HepG2 (cell line): ENCODE data around the gene NECTIN3. TPM values are rescaled to one million over a fixed set of nuclear protein-coding genes. Genes with fewer than 3 reads are reported as not detected.
A peak's percentile ranks its signal among the peaks of the same experiment; 100 is the strongest.

Source experiments
- CCDC6 ChIP-seq: sonication (generic); formaldehyde crosslinking; IDR thresholded peaks from 2 replicates; pipeline ENCODE4 v1.8.1; 2022; ENCODE audit warnings: mild to moderate bottlenecking, missing genetic modification reagents, moderate library complexity
- DBP ChIP-seq: sonication (generic); formaldehyde crosslinking; IDR thresholded peaks from 2 replicates; pipeline ENCODE4 v1.4.0; 2020; ENCODE audit warnings: missing genetic modification reagents; ENCODE audit errors: not compliant biosample characterization
- FOSL2 ChIP-seq: sonication (generic); formaldehyde crosslinking; IDR thresholded peaks from 2 replicates; pipeline ENCODE4 v1.4.0; 2020; ENCODE audit warnings: missing genetic modification reagents
- FOXK1 ChIP-seq: sonication (generic); formaldehyde crosslinking; IDR thresholded peaks from 2 replicates; pipeline ENCODE4 v1.4.0; 2020; ENCODE audit warnings: low read depth, missing genetic modification reagents, borderline replicate concordance
- GATA4 ChIP-seq: sonication (generic); IDR thresholded peaks from 2 replicates; pipeline ENCODE4 v1.6.1; 2016; ENCODE audit warnings: antibody characterized with exemption, low read depth, borderline replicate concordance
- MBD4 ChIP-seq: IDR thresholded peaks from 2 replicates; pipeline ENCODE4 v1.6.1; 2012; ENCODE audit warnings: low read length, inconsistent platforms, borderline replicate concordance
- REST ChIP-seq, 2 experiments: IDR thresholded peaks; 2 replicates each; pipeline ENCODE4 v1.6.1; 2011 to 2012; ENCODE audit warnings: low read length in 2 of 2, borderline replicate concordance in 1 of 2, low read depth in 1 of 2, mild to moderate bottlenecking in 1 of 2, moderate library complexity in 1 of 2
- SETDB1 ChIP-seq: sonication (generic); formaldehyde crosslinking; IDR thresholded peaks from 2 replicates; pipeline ENCODE4 v1.5.1; 2020; ENCODE audit warnings: missing genetic modification reagents, mild to moderate bottlenecking, borderline replicate concordance
- SP140L ChIP-seq: sonication (generic); formaldehyde crosslinking; IDR thresholded peaks from 2 replicates; pipeline ENCODE4 v1.4.0; 2020; ENCODE audit warnings: missing genetic modification reagents, borderline replicate concordance
- TAF1 ChIP-seq: sonication (generic); formaldehyde crosslinking; IDR thresholded peaks from 2 replicates; pipeline ENCODE4 v1.4.0; 2020; ENCODE audit warnings: missing genetic modification reagents
- ZNF101 ChIP-seq: sonication (generic); formaldehyde crosslinking; IDR thresholded peaks from 2 replicates; pipeline ENCODE4 v1.4.0; 2020; ENCODE audit warnings: mild to moderate bottlenecking, low read depth, missing genetic modification reagents, borderline replicate concordance
- ZNF326 ChIP-seq: sonication (generic); formaldehyde crosslinking; IDR thresholded peaks from 2 replicates; pipeline ENCODE4 v1.4.0; 2020; ENCODE audit warnings: missing genetic modification reagents, borderline replicate concordance
- ZNF672 ChIP-seq: sonication (generic); formaldehyde crosslinking; IDR thresholded peaks from 2 replicates; pipeline ENCODE4 v1.8.1; 2022; ENCODE audit warnings: missing genetic modification reagents
- ZNF781 ChIP-seq: sonication (generic); formaldehyde crosslinking; IDR thresholded peaks from 2 replicates; pipeline ENCODE4 v1.5.1; 2020; ENCODE audit warnings: borderline replicate concordance, mild to moderate bottlenecking, missing genetic modification reagents; ENCODE audit errors: not compliant biosample characterization
- ZNF790 ChIP-seq: sonication (generic); formaldehyde crosslinking; IDR thresholded peaks from 2 replicates; pipeline ENCODE4 v1.8.0; 2022; ENCODE audit warnings: missing genetic modification reagents, mild to moderate bottlenecking, borderline replicate concordance
- polyA plus RNA-seq, 8 experiments: library from polyadenylated mRNA; depleted of rRNA in 3 of 8; stranded (reverse) in 7 of 8; unstranded in 1 of 8; fragments of >200 nt; fragmentation: Illumina TruSeq in 4 of 8; extraction: Trizol in 4 of 8; gene quantifications; 2 replicates each; pipeline versions ENCODE4 v1.2.1 to v1.2.3, GENCODE V29; 2011 to 2016; ENCODE audit warnings: low read depth in 4 of 8, missing spikeins in 1 of 8, mixed read lengths in 1 of 8; ENCODE audit not compliant: insufficient read depth in 1 of 8
- total RNA-seq, 5 experiments: library from RNA; depleted of rRNA; stranded (reverse); fragments of >200 nt; fragmentation: Illumina TruSeq; extraction: Trizol; gene quantifications; 2 replicates each; pipeline ENCODE4 v1.2.3, GENCODE V29; 2016; ENCODE audit warnings: low read depth in 1 of 5
- TF ChIP-seq, protein P1 (sequence below): sonication (generic); formaldehyde crosslinking; IDR thresholded peaks from 2 replicates; pipeline ENCODE4 v1.5.0; 2020; ENCODE audit warnings: missing genetic modification reagents, mild to moderate bottlenecking, borderline replicate concordance
- TF ChIP-seq, protein P2 (sequence below): sonication (generic); formaldehyde crosslinking; IDR thresholded peaks from 2 replicates; pipeline ENCODE4 v1.4.0; 2020; ENCODE audit warnings: missing genetic modification reagents
- TF ChIP-seq, protein P3 (sequence below): sonication (generic); formaldehyde crosslinking; IDR thresholded peaks from 2 replicates; pipeline ENCODE4 v1.5.0; 2020; ENCODE audit warnings: missing genetic modification reagents

The NECTIN3 gene
- total and polyA plus RNA-seq, 2 of the 13 experiments (the other 11 are each of a cell fraction or from before 2014, with no cell fraction given): 10.4 to 45.1 TPM

- TF ChIP-seq, protein P1, sequence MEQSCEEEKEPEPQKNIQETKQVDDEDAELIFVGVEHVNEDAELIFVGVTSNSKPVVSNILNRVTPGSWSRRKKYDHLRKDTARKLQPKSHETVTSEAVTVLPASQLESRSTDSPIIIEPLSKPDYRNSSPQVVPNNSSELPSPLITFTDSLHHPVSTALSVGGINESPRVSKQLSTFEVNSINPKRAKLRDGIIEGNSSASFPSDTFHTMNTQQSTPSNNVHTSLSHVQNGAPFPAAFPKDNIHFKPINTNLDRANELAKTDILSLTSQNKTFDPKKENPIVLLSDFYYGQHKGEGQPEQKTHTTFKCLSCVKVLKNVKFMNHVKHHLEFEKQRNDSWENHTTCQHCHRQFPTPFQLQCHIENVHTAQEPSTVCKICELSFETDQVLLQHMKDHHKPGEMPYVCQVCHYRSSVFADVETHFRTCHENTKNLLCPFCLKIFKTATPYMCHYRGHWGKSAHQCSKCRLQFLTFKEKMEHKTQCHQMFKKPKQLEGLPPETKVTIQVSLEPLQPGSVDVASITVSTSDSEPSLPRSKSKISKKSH (CRISPR knock-in tag): no peak
- TF ChIP-seq, protein P2, sequence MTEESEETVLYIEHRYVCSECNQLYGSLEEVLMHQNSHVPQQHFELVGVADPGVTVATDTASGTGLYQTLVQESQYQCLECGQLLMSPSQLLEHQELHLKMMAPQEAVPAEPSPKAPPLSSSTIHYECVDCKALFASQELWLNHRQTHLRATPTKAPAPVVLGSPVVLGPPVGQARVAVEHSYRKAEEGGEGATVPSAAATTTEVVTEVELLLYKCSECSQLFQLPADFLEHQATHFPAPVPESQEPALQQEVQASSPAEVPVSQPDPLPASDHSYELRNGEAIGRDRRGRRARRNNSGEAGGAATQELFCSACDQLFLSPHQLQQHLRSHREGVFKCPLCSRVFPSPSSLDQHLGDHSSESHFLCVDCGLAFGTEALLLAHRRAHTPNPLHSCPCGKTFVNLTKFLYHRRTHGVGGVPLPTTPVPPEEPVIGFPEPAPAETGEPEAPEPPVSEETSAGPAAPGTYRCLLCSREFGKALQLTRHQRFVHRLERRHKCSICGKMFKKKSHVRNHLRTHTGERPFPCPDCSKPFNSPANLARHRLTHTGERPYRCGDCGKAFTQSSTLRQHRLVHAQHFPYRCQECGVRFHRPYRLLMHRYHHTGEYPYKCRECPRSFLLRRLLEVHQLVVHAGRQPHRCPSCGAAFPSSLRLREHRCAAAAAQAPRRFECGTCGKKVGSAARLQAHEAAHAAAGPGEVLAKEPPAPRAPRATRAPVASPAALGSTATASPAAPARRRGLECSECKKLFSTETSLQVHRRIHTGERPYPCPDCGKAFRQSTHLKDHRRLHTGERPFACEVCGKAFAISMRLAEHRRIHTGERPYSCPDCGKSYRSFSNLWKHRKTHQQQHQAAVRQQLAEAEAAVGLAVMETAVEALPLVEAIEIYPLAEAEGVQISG (CRISPR knock-in tag): peak; percentile 4
- TF ChIP-seq ZNF101 (CRISPR knock-in tag) (no peak), ZNF790 (peak; percentile 16; the same call in 1 of the 2 replicates), FOSL2 (CRISPR knock-in tag) (0 out of 2 replicates have a peak, but pooled peaks have one; percentile 1), REST (IDR thresholded peaks at IDR 0.05; ENCODE audit: borderline replicate concordance in 1 of 2, low read depth in 1 of 2, low read length in 2 of 2) (peak in 1 of 2 experiments; percentile 19; a peak in 1 of 4 replicates), SETDB1 (CRISPR knock-in tag) (no peak), MBD4 (no peak), FOXK1 (no peak), ZNF781 (CRISPR knock-in tag) (no peak), CCDC6 (CRISPR knock-in tag) (peak; percentile 60; the same call in 1 of the 2 replicates), ZNF672 (no peak), ZNF326 (CRISPR knock-in tag) (no peak), SP140L (CRISPR knock-in tag) (no peak), DBP (CRISPR knock-in tag) (no peak), GATA4 (no peak), TAF1 (CRISPR knock-in tag) (peak; percentile 57)
- TF ChIP-seq, protein P3, sequence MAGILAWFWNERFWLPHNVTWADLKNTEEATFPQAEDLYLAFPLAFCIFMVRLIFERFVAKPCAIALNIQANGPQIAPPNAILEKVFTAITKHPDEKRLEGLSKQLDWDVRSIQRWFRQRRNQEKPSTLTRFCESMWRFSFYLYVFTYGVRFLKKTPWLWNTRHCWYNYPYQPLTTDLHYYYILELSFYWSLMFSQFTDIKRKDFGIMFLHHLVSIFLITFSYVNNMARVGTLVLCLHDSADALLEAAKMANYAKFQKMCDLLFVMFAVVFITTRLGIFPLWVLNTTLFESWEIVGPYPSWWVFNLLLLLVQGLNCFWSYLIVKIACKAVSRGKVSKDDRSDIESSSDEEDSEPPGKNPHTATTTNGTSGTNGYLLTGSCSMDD (CRISPR knock-in tag): no peak
These were observed at the start of gene NECTIN3 (continued) for GRCh38 chr3:111071257-111072030.
